Left ventricle myocardium superior (tissue), 1 donor: ENCODE data around the gene SH3TC2. TPM values are rescaled to one million over a fixed set of nuclear protein-coding genes. Genes with fewer than 3 reads are reported as not detected.

Experiments used
- ATAC-seq: fragments of 200-7000 bp; cut with Tn5 transposase; one replicate; pipeline ENCODE4 v1.9.1; 2020; ENCODE audit warnings: mild to moderate bottlenecking, moderate library complexity
- DNase-seq: peaks from one replicate; pipeline ENCODE4 v3.0.0-alpha.2; 2020
- intact Hi-C: fragments of 100-400 bp; cut with micrococcal nuclease; formaldehyde crosslinking; loops from one replicate; pipeline ENCODE4 v1.11.0; 2022
- microRNA-seq: library from miRNA; unstranded; fragments of <30 nt; microRNA quantifications from one replicate; pipeline ENCODE4 v1.2.0, GENCODE V29; 2020; ENCODE audit warnings: borderline number of aligned reads
- total RNA-seq: library from RNA; stranded (reverse); fragmentation: NEBNext Ultra II Directional; extraction: Animal tissue kit (Norgen Biotek cat#: 25700); gene quantifications from one replicate; pipeline ENCODE4 v1.2.1, GENCODE V29; 2021
- donor health status: DM: no; HTN: yes; CAD: no; lungs with severe emphysema.

The SH3TC2 gene
- total RNA-seq, 1 donor from 2014 or later: 15.7 TPM

GRCh38 chr5:148962761-148963324 lies 100.0 kb downstream of the SH3TC2 start:
- intact Hi-C loops: no loop called here

GRCh38 chr5:148962200-148962550 lies 100.7 kb downstream of the SH3TC2 start:
- no peak for ATAC-seq
- no peak for DNase-seq
- intact Hi-C loops: no loop called here

More at GRCh38 chr5:148962761-148963324, 100.0 kb downstream of the SH3TC2 start:
- ATAC-seq: no peak
- DNase-seq: no peak

- DNase-seq (no peak), ATAC-seq (no peak)
- intact Hi-C loops: no loop called here
Measured at GRCh38 chr5:148961261-148962199, 101.3 kb downstream of the SH3TC2 start.

GRCh38 chr5:148960070-148960769 lies 102.6 kb downstream of the SH3TC2 start:
- DNase-seq (no peak), ATAC-seq (no peak)
- intact Hi-C loops: no loop called here

GRCh38 chr5:148957591-148958202 lies 105.2 kb downstream of the SH3TC2 start:
- intact Hi-C loops: loop anchor here (10.0 kb wide), 1 partner anchor 133 kb away; the partner anchor contains the start of gene ADRB2
- ATAC-seq: peak; percentile 39
- DNase-seq: no peak

GRCh38 chr5:148956477-148957385 lies 106.1 kb downstream of the SH3TC2 start:
- ATAC-seq (no peak), DNase-seq (no peak)
- intact Hi-C loops: loop anchor here (10.0 kb wide), 1 partner anchor 132 kb away; the partner anchor contains the start of gene ADRB2

Small RNA genes lying within 50 kb of the gene (microRNA-seq; reads per million reads assigned to microRNA genes)
- gene MIR584: 96.1 reads per million, percentile 38 among the genes with 10 or more reads in this experiment

Other genes starting within 250 kb of the SH3TC2 start
- gene ADRB2, start 236.5 kb downstream of the SH3TC2 start, total RNA-seq: 5.4 TPM
- gene ABLIM3, start 78.4 kb upstream of the SH3TC2 start, total RNA-seq: 130 TPM
- gene AFAP1L1, start 208.8 kb upstream of the SH3TC2 start, total RNA-seq: 48.9 TPM